GM18951 (cell line): ENCODE measurements around the gene THAP4.

Source experiments
- POLR2A ChIP-seq: IDR thresholded peaks from 4 replicates; pipeline ENCODE4 v1.6.1; 2011; ENCODE audit warnings: mild to moderate bottlenecking; ENCODE audit not compliant: insufficient read length, insufficient read depth; ENCODE audit errors: extremely low read depth
- in situ Hi-C: fragments of 300-500 bp; cut with MboI; formaldehyde crosslinking; loops from one replicate; pipeline ENCODE4 v1.12.0; 2022; ENCODE audit warnings: low sequenced_read_pairs, mixed read lengths, inconsistent platforms; ENCODE audit not compliant: unreplicated experiment

The THAP4 gene, protein sequence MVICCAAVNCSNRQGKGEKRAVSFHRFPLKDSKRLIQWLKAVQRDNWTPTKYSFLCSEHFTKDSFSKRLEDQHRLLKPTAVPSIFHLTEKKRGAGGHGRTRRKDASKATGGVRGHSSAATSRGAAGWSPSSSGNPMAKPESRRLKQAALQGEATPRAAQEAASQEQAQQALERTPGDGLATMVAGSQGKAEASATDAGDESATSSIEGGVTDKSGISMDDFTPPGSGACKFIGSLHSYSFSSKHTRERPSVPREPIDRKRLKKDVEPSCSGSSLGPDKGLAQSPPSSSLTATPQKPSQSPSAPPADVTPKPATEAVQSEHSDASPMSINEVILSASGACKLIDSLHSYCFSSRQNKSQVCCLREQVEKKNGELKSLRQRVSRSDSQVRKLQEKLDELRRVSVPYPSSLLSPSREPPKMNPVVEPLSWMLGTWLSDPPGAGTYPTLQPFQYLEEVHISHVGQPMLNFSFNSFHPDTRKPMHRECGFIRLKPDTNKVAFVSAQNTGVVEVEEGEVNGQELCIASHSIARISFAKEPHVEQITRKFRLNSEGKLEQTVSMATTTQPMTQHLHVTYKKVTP

DNA sequence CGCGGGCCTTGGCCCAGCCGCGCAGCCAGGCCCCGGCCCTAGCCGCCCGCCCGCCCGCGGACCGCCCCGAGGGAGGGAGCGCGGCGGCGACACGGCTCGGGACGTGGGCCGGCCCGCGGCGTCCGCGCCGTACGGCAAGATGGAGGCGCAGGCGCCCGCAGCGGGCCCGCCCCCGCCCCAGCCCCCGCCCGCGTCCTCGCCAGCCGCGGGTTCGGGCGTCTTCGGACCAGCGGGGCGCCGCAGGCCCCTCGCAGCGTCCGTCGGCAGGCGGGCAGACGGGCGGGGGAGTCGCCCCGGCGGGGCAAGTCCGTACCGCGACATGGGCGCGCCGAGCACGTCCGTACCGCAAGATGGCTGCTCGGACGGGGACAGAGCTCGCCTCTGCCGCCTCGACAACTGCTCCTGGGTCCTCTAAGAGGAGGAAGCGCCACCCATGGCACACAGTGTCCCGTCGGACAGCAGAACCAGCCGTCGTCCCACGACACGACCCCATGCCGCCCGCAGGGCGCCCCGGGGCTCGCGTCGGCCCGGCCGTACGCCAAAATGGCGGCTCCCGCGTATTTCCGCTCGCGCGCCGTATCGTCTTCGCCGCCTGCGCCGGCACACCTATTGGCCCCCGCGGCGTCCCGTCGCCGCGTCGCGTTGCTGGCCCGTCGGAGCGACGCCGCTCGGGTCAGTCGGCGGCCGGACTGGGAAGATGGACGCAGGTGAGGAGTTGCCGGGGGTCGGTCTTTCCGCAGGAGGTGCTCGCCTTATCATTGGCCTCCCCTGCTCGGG, at the start of gene THAP4, which contains the start of gene ATG4B:
Gene THAP4 (minus strand): TSS at position 141 of the 777 bp plus-strand sequence. CDS start 141 bp downstream, outside the sequence.
Gene ATG4B (plus strand): TSS at position 676 of the 777 bp plus-strand sequence. CDS start 22 bp downstream, at position 698.
- in situ Hi-C loops: no loop called here
- TF ChIP-seq POLR2A: peak; percentile 92

DNA sequence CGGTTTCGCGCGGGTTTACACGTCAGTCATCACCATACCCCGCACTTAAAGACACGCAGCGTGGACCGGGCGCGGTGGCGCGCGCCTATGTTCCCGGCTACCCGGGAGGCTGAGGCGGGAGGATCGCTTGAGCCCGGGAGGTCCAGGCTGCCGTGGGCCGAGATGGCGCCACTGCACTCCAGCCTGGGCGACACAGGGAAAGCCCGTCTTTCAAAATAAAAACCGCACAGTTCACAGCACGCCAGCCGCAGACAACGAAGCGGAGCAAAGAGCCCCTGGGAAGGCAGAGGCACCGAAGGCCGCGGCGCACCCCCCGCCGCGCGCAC, 49.3 kb upstream of the THAP4 start:
- no peak for TF ChIP-seq POLR2A
- in situ Hi-C loops: no loop called here

DNA sequence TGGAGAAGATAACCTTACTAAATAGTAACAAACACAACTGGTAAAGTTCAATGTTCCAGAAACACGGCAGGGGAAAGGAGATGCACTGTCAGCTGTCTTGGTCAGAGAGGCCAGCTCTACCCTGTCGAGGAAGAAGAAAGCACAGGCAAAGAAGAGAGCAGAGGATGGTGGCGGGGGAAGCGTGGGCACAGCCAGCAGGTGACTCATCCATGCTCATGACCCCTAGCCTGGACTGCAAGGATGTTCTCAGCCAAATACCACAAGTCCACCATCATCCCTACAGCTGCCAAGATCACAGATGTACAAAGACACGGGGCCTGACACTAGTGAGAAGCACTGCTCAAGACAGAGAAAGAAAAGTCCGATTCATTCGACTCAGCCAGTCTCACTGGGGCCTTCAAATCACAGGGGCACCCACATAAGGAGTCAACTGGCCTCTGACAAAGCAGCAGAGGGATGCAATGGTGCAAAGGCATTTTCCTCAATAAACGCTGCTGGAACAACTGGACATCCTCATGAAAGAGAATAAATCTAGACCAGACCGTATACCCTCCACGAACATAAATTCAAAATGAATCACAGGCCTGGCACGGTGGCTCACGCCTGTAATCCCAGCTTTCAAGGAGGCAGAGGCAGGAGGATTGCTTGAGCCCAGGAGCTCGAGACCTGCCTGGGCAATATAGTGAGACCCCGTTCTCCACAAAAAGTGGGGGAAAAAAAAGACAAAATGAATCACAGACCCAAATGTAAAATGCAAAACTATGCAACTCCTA, 44.1 kb upstream of the THAP4 start:
- no peak for TF ChIP-seq POLR2A
- in situ Hi-C loops: no loop called here

DNA sequence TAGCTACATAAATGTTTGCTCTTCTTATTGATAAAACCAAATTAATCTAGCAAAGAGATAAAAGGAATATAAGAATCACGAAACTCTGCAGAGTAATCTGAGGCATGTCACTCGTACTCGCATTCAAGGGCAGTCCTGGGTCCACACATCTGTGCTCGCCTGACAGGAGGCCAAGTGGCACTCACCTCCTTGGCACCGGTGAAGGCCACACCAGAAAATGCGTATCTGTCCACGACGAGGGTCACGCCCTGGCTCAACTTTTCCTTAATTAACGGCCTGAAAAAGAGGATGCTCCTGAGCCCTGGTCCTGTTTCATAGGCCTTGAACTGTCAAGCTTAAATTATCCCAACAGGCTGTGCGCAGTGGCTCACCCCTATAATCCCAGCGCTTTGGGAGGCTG, 43.1 kb upstream of the THAP4 start:
- in situ Hi-C loops: no loop called here
- TF ChIP-seq POLR2A: no peak

DNA sequence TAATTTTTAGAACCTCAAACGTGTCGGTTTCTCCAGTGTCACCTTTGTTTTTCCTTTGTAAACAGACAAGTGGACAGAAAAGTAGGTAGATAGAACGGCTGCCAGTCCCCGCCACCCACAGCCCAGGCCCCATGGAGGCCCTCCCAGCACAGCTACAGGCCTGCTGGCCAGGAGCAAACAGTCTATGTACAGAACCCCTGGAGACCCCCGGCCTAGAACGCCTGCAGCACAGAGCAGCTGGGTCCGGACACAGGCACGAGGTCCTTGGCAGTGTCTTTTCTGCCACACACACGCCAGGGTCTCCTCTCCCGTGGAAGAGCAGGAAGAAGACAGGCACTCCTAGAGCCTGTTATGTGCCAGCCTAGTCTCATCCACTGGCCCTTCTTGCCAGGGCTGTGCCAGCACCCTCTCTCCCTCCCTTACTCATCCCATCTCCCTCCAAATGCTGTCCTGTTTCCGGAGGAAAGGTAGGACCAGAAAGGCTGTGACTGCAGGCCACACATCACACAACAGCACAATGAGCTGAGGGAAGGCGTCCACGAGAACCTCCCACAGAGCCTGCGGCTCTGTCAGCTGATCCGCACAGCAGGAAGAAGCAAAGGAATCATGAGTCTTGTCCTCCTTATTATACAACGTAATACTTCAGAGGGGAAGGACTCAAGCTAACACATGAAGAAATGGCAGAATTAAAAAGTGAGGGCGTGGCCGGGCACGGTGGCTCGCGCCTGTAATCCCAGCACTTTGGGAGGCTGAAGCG, 42.0 kb upstream of the THAP4 start:
- in situ Hi-C loops: no loop called here
- TF ChIP-seq POLR2A: no peak

DNA sequence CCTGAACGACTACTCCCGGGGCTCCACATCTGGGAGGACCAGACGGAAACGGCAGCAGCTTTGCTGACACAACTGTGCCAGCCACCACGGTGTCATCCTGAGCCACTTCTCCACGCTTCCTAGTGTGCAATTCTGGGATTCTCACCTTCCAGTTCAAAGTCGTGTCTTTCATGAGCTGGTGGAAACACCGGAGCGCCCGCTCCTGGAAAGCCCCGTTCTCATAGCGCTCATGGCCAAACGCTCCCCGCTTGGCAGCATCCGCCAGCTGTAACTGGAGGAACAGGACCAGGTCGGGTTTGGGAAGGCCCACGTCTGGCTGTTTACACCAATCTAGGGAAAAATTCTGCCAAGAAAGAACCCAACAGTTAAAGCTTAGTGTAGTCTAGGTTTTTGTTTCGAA, 41.3 kb upstream of the THAP4 start:
- in situ Hi-C loops: no loop called here
- TF ChIP-seq POLR2A: no peak

DNA sequence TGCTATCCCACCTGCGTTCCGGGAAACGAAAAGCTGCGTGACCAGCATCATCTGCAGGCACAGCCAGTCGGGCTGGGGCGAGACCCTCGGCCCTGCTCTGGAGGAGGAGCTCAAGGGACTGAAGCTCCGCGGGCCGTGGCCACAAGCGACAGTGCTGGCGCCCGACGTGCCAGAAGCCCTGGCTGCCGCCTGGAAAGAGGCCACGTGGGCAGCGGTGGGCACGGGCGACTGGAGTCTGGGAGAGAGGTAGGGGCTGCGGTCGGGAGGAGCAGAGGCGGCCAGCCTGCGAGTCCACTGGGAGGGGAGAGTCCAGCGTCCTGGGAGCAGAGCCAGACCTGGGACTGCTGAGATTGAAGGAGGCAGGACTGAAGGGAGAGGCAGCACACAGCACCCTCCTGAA, 40.4 kb upstream of the THAP4 start:
- TF ChIP-seq POLR2A: no peak
- in situ Hi-C loops: no loop called here

DNA sequence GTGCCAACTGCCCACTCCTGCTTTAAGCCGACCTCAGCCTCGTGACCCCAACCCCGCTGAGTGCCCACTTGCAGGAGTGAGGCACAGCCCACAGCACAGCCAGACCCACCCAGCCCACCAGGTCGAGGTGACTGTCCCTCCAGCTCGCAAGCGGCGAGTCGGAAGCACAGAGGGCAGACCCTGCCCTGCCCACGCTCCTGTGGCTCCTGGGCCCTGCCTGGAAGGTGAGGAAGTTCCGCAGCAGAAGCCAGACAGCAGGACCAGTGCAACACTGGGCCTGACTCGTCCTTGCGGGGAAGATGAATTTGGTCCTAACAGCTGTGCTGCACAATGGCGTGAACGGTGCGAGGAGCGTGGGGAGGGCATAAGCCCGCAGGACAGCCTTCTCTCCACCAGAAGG, 39.7 kb upstream of the THAP4 start:
- TF ChIP-seq POLR2A: no peak

DNA sequence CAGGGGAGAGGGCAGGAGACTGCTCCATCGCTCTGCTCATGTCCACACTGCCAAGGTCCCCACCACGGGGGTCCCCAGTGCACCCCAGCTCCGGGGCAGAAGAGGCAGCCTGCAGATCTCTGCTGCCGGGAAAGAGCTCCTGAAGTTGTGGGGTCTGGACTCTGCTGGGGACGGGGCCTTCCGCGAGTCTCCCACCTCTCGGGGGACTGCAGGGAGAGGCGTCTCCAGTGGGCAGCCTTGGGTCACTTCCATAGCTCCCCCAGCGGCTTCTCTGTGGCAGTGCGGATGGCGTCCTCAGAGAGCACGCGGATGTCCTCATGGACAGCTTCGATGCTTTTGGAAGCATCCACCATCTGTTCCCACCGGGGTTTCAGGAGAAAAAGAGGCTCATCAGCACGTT, 38.9 kb upstream of the THAP4 start:
- TF ChIP-seq POLR2A: no peak
- in situ Hi-C loops: no loop called here

More for the DNA sequence above, 39.7 kb upstream of the THAP4 start:
- in situ Hi-C loops: no loop called here

DNA sequence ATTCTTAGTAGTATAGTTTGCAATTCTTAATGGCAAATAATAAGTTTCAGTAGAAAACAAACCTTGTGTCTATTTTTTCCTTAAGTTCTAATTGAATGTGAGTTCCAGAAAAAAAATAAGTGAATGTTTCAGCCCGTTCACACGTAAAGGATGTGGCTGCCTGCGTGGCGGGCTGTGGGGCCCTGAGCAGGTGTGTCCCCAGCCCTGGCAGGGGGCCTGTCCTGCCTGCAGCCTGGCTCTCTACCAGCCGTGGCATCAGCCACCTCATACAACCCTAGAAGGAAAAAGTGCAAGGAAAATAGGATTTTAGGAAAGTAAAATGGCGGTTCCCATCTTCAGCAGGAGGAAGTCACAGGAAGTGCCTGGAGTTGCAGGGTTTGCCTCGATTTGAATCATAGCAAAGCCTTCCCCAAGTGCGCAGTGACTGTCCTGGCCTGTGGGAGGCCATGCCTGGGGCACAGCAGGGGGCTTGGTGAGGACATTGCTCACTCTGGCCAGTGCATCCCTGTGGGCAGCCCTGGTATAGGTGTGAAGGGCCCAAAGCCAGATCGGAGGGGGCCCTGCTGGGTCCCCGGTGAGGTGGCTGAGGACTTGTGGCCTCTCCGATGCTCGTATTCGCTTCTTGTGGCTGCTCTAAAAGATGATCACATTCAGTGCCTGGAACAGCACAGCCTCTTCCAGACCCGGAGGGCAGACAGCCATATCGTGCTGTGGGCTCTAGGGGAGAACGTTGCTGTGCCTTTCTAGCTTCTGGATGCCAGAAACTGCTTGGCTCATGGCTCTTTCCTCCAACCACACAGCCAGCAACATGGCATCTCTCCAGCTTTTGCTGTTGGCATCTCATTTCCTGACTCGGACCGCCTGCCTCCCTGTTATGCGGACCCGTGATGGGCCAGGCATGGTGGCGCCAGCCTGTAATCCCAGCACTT, 37.1 kb upstream of the THAP4 start:
- in situ Hi-C loops: no loop called here
- no peak for TF ChIP-seq POLR2A

DNA sequence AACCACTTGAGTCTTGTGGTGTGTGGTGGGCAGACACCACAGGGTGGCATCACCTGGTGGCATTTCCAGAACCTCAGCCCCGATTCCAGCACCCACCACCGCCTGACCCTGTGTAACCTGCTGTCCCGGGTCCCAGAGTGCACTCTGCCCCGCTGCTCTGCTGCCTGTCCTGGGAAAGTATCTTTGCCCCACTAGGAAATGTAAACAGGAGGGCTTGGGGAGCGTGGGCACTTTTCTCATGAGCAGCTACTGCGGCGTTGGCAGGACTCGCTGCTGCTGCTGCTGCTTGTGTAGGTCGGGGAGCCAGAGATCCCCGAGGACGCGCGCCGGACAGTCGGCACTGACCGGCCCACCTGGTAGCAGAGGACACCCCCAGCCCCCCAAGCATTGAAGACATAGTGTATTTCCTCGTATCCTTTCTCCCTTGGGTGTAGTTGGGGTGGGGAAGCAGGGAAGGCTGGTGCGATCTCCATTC, 36.3 kb upstream of the THAP4 start:
- no peak for TF ChIP-seq POLR2A
- in situ Hi-C loops: no loop called here
